GM18867 (cell line): ENCODE results near the gene MYOCOS.
"Not testable (repeated sequence)": the region's sequence is repeated elsewhere in the genome, so short reads cannot be mapped to it uniquely, and the experiment has no call there.

Experiments
- ATAC-seq: cut with Tn5 transposase; IDR thresholded peaks from one replicate; pipeline ENCODE4 v1.9.1; 2021; ENCODE audit warnings: mild to moderate bottlenecking, moderate library complexity; ENCODE audit not compliant: unreplicated experiment

MYOCOS gene

DNA sequence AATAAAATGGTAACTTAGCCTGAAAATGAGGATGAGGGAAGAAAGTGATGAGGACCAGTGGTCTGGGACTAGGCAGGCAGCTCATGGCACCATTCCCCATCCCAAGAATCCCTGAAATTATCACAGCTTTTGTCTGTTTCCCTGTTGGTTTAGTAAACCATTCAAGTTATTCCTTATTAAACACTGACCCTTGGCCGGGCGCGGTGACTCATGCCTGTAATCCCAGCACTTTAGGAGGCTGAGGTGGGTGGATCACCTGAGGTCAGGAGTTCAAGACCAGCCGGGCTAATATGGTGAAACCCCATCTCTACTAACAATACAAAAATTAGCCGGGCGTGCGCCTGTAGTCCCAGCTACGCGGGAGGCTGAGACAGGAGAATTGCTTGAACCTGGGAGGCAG, 34.2 kb downstream of the MYOCOS start:
- not testable (repeated sequence) for ATAC-seq

DNA sequence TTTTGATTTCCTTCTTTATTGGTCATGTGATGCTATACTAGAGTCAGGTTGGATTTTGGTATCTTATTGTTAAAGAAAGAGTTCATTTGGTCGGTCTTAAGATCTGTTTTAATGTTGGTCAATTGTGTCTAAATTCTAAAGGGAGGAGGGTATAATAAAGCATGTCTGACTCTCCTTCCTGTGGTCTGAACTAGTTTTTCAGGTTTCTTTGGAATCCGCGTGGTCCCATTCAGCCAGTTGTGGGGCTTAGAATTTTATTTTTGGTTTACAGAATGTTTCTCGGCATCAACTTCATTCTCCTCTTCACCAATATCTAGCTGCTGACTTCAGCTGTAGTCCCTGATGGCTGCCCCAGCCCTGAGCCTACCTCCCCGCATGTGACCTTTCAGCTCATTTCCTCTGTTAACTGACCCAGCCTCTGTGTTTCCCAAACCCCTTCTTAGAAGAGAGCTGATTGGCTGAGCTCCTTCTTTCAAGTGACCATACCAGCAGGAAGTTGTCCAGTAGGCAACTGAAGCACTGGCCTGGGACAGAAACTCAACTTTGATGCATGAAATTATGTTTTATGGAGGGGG, 39.1 kb downstream of the MYOCOS start:
- ATAC-seq = no peak

GRCh38 chr1:171663036-171663853, 41.2 kb downstream of the MYOCOS start:
- no peak for ATAC-seq

GRCh38 chr1:171663854-171664575, 42.0 kb downstream of the MYOCOS start:
- ATAC-seq = no peak

- no peak for ATAC-seq
These were observed 42.9 kb downstream of the MYOCOS start for GRCh38 chr1:171664976-171665375.

GRCh38 chr1:171666114-171666769, 44.2 kb downstream of the MYOCOS start:
- no peak for ATAC-seq

- ATAC-seq = no peak
These were observed 46.3 kb downstream of the MYOCOS start for GRCh38 chr1:171668372-171668771.

- ATAC-seq = no peak
These were observed 48.7 kb downstream of the MYOCOS start for GRCh38 chr1:171670739-171671138.

- no peak for ATAC-seq
These were observed 52.7 kb downstream of the MYOCOS start for GRCh38 chr1:171674431-171675405.
